Osteocyte (in vitro differentiated cells): ENCODE measurements around the gene SP5. TPM values are rescaled to one million over a fixed set of nuclear protein-coding genes. Genes with fewer than 3 reads are reported as not detected.
"Not testable (repeated sequence)": the region's sequence is repeated elsewhere in the genome, so short reads cannot be mapped to it uniquely, and the experiment has no call there.

Experiments
- DNase-seq: peaks from one replicate; pipeline ENCODE4 v3.0.0; 2021; ENCODE audit warnings: mixed read lengths; ENCODE audit not compliant: unreplicated experiment; ENCODE audit errors: extremely low spot score
- H3K27ac Mint-ChIP-seq: one replicate; pipeline ENCODE4 v1.8.0; 2021; ENCODE audit warnings: mild to moderate bottlenecking, mixed read lengths; ENCODE audit not compliant: unreplicated experiment
- H3K27me3 Mint-ChIP-seq: one replicate; pipeline ENCODE4 v1.8.0; 2021; ENCODE audit warnings: mixed read lengths; ENCODE audit not compliant: unreplicated experiment
- H3K36me3 Mint-ChIP-seq: one replicate; pipeline ENCODE4 v1.8.0; 2021; ENCODE audit warnings: mixed read lengths; ENCODE audit not compliant: unreplicated experiment
- H3K4me1 Mint-ChIP-seq: one replicate; pipeline ENCODE4 v1.8.0; 2021; ENCODE audit warnings: mixed read lengths; ENCODE audit not compliant: unreplicated experiment
- H3K4me3 Mint-ChIP-seq: one replicate; pipeline ENCODE4 v1.8.0; 2021; ENCODE audit warnings: mild to moderate bottlenecking, moderate library complexity, mixed read lengths; ENCODE audit not compliant: unreplicated experiment
- H3K9me3 Mint-ChIP-seq: one replicate; pipeline ENCODE4 v1.8.0; 2021; ENCODE audit warnings: mixed read lengths; ENCODE audit not compliant: unreplicated experiment
- total RNA-seq: library from RNA; stranded (reverse); gene quantifications from 2 replicates; pipeline ENCODE4 v1.2.1, GENCODE V29; 2021
- TF ChIP-seq, protein P1 (sequence below): fragments of 200-600 bp; sonication (generic); IDR thresholded peaks from 2 replicates; pipeline ENCODE4 v1.5.0; 2021; ENCODE audit warnings: antibody characterized with exemption, mild to moderate bottlenecking, moderate library complexity

Gene SP5
- total RNA-seq, 1 donor from 2014 or later = not detected

DNA sequence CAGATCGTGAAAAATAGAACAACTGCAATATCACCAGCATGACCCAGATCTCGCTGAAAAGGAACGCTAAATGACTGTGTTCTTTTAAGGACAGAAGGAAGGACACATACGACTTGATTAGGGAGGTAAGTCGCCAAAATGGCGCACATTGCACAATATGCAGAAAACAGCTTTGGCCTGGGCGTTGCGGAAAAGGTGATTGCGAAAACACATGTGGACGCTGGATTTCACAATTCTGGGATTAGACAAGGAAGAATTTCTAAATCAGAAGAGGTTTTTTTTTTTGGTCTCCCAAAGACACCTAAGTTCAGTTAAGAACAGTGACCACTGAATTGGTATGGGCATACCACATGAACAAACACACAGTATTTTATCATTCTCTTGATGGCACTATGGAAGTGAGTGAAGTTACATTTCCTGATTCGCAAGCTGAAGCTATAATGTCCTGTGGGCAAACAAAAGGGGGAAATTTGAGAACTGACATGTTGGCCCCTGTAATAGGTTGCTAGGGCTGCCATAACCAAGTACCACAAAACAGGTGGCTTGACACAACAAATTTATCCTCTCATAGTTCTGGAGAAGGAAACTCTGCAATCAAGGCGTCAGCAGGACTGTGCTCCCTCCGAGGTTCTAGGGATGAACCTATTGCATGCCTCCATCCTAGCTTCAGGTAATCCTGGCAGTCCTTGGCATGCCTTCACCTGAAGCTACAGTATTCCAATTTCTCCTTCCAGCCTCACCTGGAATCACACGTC lies 29.3 kb downstream of the SP5 start:
- H3K4me3 Mint-ChIP-seq = no peak overlapping the region
- no peak for DNase-seq
- peaks cover 27% of the 10 kb centered on the region for H3K27me3 Mint-ChIP-seq
- H3K27ac Mint-ChIP-seq = no peak overlapping the region
- H3K4me1 Mint-ChIP-seq = peaks cover 3% of the 10 kb centered on the region
- H3K9me3 Mint-ChIP-seq = no peaks in the 10 kb centered on the region
- TF ChIP-seq, protein P1, sequence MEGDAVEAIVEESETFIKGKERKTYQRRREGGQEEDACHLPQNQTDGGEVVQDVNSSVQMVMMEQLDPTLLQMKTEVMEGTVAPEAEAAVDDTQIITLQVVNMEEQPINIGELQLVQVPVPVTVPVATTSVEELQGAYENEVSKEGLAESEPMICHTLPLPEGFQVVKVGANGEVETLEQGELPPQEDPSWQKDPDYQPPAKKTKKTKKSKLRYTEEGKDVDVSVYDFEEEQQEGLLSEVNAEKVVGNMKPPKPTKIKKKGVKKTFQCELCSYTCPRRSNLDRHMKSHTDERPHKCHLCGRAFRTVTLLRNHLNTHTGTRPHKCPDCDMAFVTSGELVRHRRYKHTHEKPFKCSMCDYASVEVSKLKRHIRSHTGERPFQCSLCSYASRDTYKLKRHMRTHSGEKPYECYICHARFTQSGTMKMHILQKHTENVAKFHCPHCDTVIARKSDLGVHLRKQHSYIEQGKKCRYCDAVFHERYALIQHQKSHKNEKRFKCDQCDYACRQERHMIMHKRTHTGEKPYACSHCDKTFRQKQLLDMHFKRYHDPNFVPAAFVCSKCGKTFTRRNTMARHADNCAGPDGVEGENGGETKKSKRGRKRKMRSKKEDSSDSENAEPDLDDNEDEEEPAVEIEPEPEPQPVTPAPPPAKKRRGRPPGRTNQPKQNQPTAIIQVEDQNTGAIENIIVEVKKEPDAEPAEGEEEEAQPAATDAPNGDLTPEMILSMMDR = no peak
- no peaks in the 10 kb centered on the region for H3K36me3 Mint-ChIP-seq

DNA sequence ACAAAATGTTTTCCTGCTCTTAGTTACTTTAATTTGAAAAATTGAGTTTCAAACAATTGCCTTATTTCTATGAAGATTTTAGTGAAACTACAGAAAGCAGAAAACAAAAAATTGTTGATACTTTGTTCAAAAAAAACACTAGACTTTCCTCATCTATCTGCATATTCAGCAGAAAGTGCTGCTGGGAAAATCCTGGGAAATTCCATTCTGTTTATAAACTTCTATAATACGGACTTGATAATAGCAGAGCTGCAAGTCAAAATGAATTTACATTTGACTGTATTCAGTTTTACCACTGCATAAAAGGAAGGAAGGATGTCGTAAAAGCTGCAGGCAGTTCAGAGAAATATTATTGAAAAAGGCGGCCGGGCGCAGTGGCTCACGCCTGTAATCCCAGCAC lies 30.2 kb downstream of the SP5 start:
- TF ChIP-seq, protein P1 = no peak
- H3K36me3 Mint-ChIP-seq = no peaks in the 10 kb centered on the region

DNA sequence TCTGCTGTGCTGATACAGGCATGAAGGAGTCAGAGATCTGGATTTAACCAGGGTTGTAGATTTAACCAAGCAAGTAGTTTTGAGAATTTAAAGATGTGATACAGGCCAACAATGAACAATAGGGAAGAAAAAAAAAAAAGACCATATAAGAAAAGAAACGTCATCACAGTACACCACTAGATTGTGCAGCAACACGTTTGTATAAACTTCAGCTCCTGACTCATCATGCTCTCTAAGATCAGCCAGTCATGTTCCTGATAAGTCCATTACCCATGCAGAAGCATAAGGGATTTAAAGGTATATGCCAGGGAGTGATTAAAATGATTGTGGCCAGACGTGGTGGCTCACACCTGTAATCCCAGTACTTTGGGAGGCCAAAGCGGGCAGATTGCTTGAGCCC lies 32.8 kb downstream of the SP5 start:
- H3K27me3 Mint-ChIP-seq = peaks cover 52% of the 10 kb centered on the region
- no peaks in the 10 kb centered on the region for H3K36me3 Mint-ChIP-seq
- no peak overlapping the region for H3K27ac Mint-ChIP-seq
- H3K4me1 Mint-ChIP-seq = no peaks in the 10 kb centered on the region
- no peak for DNase-seq
- H3K9me3 Mint-ChIP-seq = no peaks in the 10 kb centered on the region
- H3K4me3 Mint-ChIP-seq = no peak overlapping the region
- TF ChIP-seq, protein P1 = no peak

More for the DNA sequence above, 30.2 kb downstream of the SP5 start:
- no peaks in the 10 kb centered on the region for H3K9me3 Mint-ChIP-seq
- DNase-seq = no peak
- H3K27me3 Mint-ChIP-seq = peaks cover 35% of the 10 kb centered on the region
- no peak overlapping the region for H3K4me3 Mint-ChIP-seq
- no peaks in the 10 kb centered on the region for H3K4me1 Mint-ChIP-seq
- no peak overlapping the region for H3K27ac Mint-ChIP-seq

DNA sequence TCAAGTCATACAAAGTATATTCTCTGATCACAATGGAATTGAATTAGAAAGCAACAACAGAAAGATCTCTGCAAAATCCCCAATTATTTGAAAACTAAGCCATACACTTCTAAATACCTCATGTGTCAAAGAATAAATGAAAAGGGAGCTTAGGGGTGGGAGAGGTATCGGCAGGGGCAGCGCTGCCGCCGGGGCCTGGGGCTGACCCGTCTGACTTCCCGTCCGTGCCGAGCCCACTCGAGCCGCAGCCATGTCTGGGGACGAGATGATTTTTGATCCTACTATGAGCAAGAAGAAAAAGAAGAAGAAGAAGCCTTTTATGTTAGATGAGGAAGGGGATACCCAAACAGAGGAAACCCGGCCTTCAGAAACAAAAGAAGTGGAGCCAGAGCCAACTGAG lies 36.4 kb downstream of the SP5 start:
- H3K27me3 Mint-ChIP-seq = peaks cover 41% of the 10 kb centered on the region
- H3K4me1 Mint-ChIP-seq, H3K36me3 Mint-ChIP-seq, H3K27ac Mint-ChIP-seq, H3K9me3 Mint-ChIP-seq, DNase-seq, H3K4me3 Mint-ChIP-seq: not testable (repeated sequence)

DNA sequence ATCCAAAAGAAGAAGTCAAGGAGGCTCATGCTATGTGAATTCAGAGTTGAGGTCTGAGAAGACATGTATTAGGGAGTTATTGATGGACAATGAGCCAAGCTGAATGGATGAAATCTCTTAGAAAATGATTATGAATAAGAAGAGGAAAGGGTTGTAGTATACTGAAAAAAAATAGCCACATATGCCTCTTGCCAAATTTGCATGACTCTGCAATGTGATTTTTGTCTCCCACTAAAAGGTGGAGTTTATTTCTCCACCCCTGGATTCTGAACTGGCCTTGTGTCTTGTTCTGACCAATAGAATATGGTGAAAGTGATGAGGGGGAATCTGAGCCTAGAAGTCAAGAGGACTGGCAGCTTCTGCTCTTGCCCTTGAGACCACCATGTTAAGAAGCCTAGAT lies 46.4 kb downstream of the SP5 start:
- Mint-ChIP-seq H3K27me3 (peaks cover 29% of the 10 kb centered on the region), H3K36me3 (no peaks in the 10 kb centered on the region), H3K27ac (no peak overlapping the region), H3K4me1 (no peaks in the 10 kb centered on the region), H3K9me3 (no peaks in the 10 kb centered on the region), H3K4me3 (no peak overlapping the region)
- DNase-seq = no peak
- TF ChIP-seq, protein P1 = no peak
